ENCODE results near the gene CNPPD1. TPM values are rescaled to one million over a fixed set of nuclear protein-coding genes. Genes with fewer than 3 reads are reported as not detected.

CNPPD1 gene
- polyA plus RNA-seq, 1 experiment: 29.9 TPM

GRCh38 chr2:219183151-219183772, 6.5 kb upstream of the CNPPD1 start:
- no peak for DNase-seq (ENCODE audit: low read depth, low spot score)
- no peak overlapping the region for H3K27ac ChIP-seq (ENCODE audit: low read depth, low read length)
- no peaks in the 10 kb centered on the region for H3K9me3 ChIP-seq (ENCODE audit: control insufficient read depth, insufficient read depth, low read length)
- no peaks in the 10 kb centered on the region for H3K27me3 ChIP-seq (ENCODE audit: control insufficient read depth, insufficient read depth, low read length)
- no peak for TF ChIP-seq CTCF (IDR thresholded peaks at IDR 0.05; ENCODE audit: low read depth, low read length)
- H3K4me3 ChIP-seq (ENCODE audit: low read depth, low read length): no peak overlapping the region
- POLR2A ChIA-PET: no interaction called here
- CTCF ChIA-PET: interaction anchor here (0.7 to 1.8 kb wide), 3 partner anchors 24 to 170 kb away, joined by 3 to 4 read pairs (median 3); no protein-coding TSS in a partner anchor

- Histone ChIP-seq H3K4me3 (ENCODE audit: low read depth, low read length) (no peak overlapping the region), H3K27ac (ENCODE audit: low read depth, low read length) (no peak overlapping the region), H3K27me3 (ENCODE audit: control insufficient read depth, insufficient read depth, low read length) (no peaks in the 10 kb centered on the region), H3K9me3 (ENCODE audit: control insufficient read depth, insufficient read depth, low read length) (no peaks in the 10 kb centered on the region)
- POLR2A ChIA-PET: interaction anchor here (0.9 kb wide), 1 partner anchor 11 kb away, joined by 3 read pairs; no protein-coding TSS in a partner anchor
- DNase-seq (ENCODE audit: low read depth, low spot score): no peak
- CTCF ChIA-PET: interaction anchor here (0.7 to 2.0 kb wide), 4 partner anchors 12 to 170 kb away, joined by 3 to 15 read pairs (median 5); partner anchors contain the start of gene SLC23A3
- no peak for TF ChIP-seq CTCF (IDR thresholded peaks at IDR 0.05; ENCODE audit: low read depth, low read length)
Measured at GRCh38 chr2:219182331-219183150, 5.8 kb upstream of the CNPPD1 start.

- H3K4me3 ChIP-seq (ENCODE audit: low read depth, low read length): no peak overlapping the region
- H3K27me3 ChIP-seq (ENCODE audit: control insufficient read depth, insufficient read depth, low read length): no peaks in the 10 kb centered on the region
- ChIA-PET POLR2A (interaction anchor here (0.6 to 1.1 kb wide), 2 partner anchors 16 to 127 kb away, joined by 4 to 5 read pairs; no protein-coding TSS in a partner anchor), CTCF (interaction anchor here (1.0 to 2.0 kb wide), 3 partner anchors 11 to 114 kb away, joined by 3 to 15 read pairs (median 6); partner anchors contain the start of gene SLC23A3)
- H3K27ac ChIP-seq (ENCODE audit: low read depth, low read length): no peak overlapping the region
- DNase-seq (ENCODE audit: low read depth, low spot score): no peak
- H3K9me3 ChIP-seq (ENCODE audit: control insufficient read depth, insufficient read depth, low read length): no peaks in the 10 kb centered on the region; the same call in 1 of the 2 replicates
- no peak for TF ChIP-seq CTCF (IDR thresholded peaks at IDR 0.05; ENCODE audit: low read depth, low read length)
Measured at GRCh38 chr2:219181531-219181930, 4.8 kb upstream of the CNPPD1 start.

GRCh38 chr2:219180961-219181360, 4.2 kb upstream of the CNPPD1 start:
- CTCF ChIA-PET: interaction anchor here (1.0 to 2.0 kb wide), 3 partner anchors 10 to 114 kb away, joined by 3 to 15 read pairs (median 6); partner anchors contain the start of gene SLC23A3
- TF ChIP-seq CTCF (IDR thresholded peaks at IDR 0.05; ENCODE audit: low read depth, low read length): no peak

More at GRCh38 chr2:219180961-219181360, 4.2 kb upstream of the CNPPD1 start:
- no peak for DNase-seq (ENCODE audit: low read depth, low spot score)
- no peak overlapping the region for H3K27ac ChIP-seq (ENCODE audit: low read depth, low read length)
- H3K9me3 ChIP-seq (ENCODE audit: control insufficient read depth, insufficient read depth, low read length): no peaks in the 10 kb centered on the region; the same call in 1 of the 2 replicates
- H3K4me3 ChIP-seq (ENCODE audit: low read depth, low read length): no peak overlapping the region
- POLR2A ChIA-PET: interaction anchor here (1.1 kb wide), 1 partner anchor 16 kb away, joined by 5 read pairs; no protein-coding TSS in a partner anchor
- H3K27me3 ChIP-seq (ENCODE audit: control insufficient read depth, insufficient read depth, low read length): no peaks in the 10 kb centered on the region
